DMS153 treated with DMSO at 0.1 percent for 48 hours (cell line): Measurements from ENCODE around the gene SGSM2.

Source experiments
- DNase-seq: peaks from one replicate; lab custom pipeline; 2025; ENCODE audit not compliant: unreplicated experiment; lab: John Stamatoyannopoulos, UW

Gene SGSM2

GRCh38 chr17:2397247-2398171 lies 60.2 kb downstream of the SGSM2 start:
- DNase-seq: no peak

GRCh38 chr17:2398182-2398581 lies 60.9 kb downstream of the SGSM2 start:
- no peak for DNase-seq

- DNase-seq: peak; percentile 24
Measured at GRCh38 chr17:2398655-2399571, 61.6 kb downstream of the SGSM2 start.

GRCh38 chr17:2399572-2400473 lies 62.5 kb downstream of the SGSM2 start:
- DNase-seq: peak; percentile 64

- DNase-seq: no peak
Measured at GRCh38 chr17:2400474-2400866, 63.2 kb downstream of the SGSM2 start.

GRCh38 chr17:2400877-2401425 lies 63.6 kb downstream of the SGSM2 start, which contains the start of gene MNT:
Gene MNT (minus strand): TSS chr17:2401060. CDS start chr17:2400712, 348 bp downstream.
- peak; percentile 66 for DNase-seq

- DNase-seq: peak; percentile 66
Measured at GRCh38 chr17:2401426-2402221, 64.3 kb downstream of the SGSM2 start.

- DNase-seq: no peak
Measured at GRCh38 chr17:2402544-2402943, 65.2 kb downstream of the SGSM2 start.

- DNase-seq: no peak
Measured at GRCh38 chr17:2403044-2403443, 65.7 kb downstream of the SGSM2 start.

- DNase-seq: no peak
Measured at GRCh38 chr17:2405247-2405926, 68.1 kb downstream of the SGSM2 start.

GRCh38 chr17:2406271-2406902 lies 69.1 kb downstream of the SGSM2 start:
- no peak for DNase-seq

GRCh38 chr17:2406903-2407790 lies 69.8 kb downstream of the SGSM2 start:
- DNase-seq: no peak

- DNase-seq: no peak
Measured at GRCh38 chr17:2410951-2411350, 73.7 kb downstream of the SGSM2 start.

- no peak for DNase-seq
Measured at GRCh38 chr17:2412561-2413021, 75.3 kb downstream of the SGSM2 start.

GRCh38 chr17:2414446-2415064 lies 77.3 kb downstream of the SGSM2 start:
- DNase-seq: no peak

GRCh38 chr17:2415081-2415480 lies 77.8 kb downstream of the SGSM2 start:
- DNase-seq: no peak
